ENCODE data around the gene FALEC. TPM values are rescaled to one million over a fixed set of nuclear protein-coding genes. Genes with fewer than 3 reads are reported as not detected.
A peak's percentile ranks its signal among the peaks of the same experiment; 100 is the strongest.

Gene FALEC
- total and polyA plus RNA-seq, 9 of the 15 experiments (the other 6 are each of a cell fraction or from before 2014, with no cell fraction given) = 0.15 to 1.8 (median 0.53) TPM; not detected in 5

DNA sequence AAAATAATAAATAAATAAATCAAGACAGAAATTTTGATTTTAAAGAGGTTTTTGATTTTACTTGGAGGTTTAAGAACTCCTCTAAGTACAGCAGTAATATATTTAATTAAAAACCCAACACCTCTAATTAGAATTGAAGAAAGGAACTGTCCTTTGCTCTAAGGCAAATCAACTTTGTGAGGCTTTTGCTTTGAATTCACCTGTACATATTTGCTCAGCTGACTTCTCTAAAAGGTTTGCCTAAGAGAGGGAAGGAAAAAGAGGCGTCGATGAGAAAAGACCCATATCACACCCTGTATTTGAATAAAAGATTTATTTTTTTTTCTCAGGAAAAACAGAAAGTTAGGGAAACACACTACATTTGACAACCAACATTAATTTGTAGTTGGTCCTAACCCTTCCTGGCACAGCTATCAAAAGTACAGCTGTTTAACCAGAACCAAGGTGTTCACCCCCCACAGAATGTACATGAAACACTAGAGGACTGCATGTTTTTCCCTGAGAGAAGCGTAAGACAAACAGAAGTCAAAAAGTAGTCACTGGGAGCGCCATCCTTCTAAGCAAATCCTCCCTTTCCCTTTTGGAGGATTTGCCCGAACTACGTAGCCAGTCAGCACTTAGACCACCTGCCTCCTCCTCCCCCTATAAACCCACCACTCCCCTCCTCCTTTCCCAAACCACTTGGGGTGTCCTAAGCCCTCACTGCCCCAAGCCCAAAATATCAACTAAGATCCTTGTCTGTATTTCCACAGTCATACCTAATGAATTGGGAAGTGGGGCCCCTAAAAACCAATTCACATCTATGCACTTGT lies 58.9 kb downstream of the FALEC start (continued):
- TF ChIP-seq NEUROD1 (IDR thresholded peaks at IDR 0.05; ENCODE audit: borderline replicate concordance, low read depth, low read length, partially characterized antibody) = no peak
- 0 out of 2 replicates have a peak, but pooled peaks have one; percentile 20 for TF ChIP-seq ZBTB7A (IDR thresholded peaks at IDR 0.05; ENCODE audit: borderline replicate concordance, control insufficient read depth, low read depth, low read length)
- TF ChIP-seq HSF4 (CRISPR knock-in tag; IDR thresholded peaks at IDR 0.05; ENCODE audit: borderline replicate concordance) = no peak
- TF ChIP-seq RBFOX2 (IDR thresholded peaks at IDR 0.05; ENCODE audit: low read depth, low read length) = no peak; the same call in none of the 2 replicates
- peak; percentile 20; the same call in 1 of the 2 replicates for TF ChIP-seq POLR2H (tag; IDR thresholded peaks at IDR 0.05; ENCODE audit: low read depth)
- no peak for TF ChIP-seq KHSRP (IDR thresholded peaks at IDR 0.05)
- TF ChIP-seq NFIC (IDR thresholded peaks at IDR 0.05) = peak; percentile 6; the same call in 1 of the 2 replicates
- no peak for TF ChIP-seq GTF2A2 (tag; IDR thresholded peaks at IDR 0.05)
- no peak for TF ChIP-seq KDM5B (IDR thresholded peaks at IDR 0.05; ENCODE audit: insufficient replicate concordance, low read depth, low read length)
- no peak for TF ChIP-seq HINFP (tag; conservative IDR thresholded peaks at IDR 0.05; ENCODE audit: low read depth)
- TF ChIP-seq ELK1 (CRISPR knock-in tag; IDR thresholded peaks at IDR 0.05) = no peak
- TF ChIP-seq, protein P1, sequence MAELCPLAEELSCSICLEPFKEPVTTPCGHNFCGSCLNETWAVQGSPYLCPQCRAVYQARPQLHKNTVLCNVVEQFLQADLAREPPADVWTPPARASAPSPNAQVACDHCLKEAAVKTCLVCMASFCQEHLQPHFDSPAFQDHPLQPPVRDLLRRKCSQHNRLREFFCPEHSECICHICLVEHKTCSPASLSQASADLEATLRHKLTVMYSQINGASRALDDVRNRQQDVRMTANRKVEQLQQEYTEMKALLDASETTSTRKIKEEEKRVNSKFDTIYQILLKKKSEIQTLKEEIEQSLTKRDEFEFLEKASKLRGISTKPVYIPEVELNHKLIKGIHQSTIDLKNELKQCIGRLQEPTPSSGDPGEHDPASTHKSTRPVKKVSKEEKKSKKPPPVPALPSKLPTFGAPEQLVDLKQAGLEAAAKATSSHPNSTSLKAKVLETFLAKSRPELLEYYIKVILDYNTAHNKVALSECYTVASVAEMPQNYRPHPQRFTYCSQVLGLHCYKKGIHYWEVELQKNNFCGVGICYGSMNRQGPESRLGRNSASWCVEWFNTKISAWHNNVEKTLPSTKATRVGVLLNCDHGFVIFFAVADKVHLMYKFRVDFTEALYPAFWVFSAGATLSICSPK (IDR thresholded peaks at IDR 0.05; ENCODE audit: borderline replicate concordance) = no peak
- no peak for TF ChIP-seq ZNF57 (CRISPR knock-in tag; IDR thresholded peaks at IDR 0.05)
- peak; percentile 24 for TF ChIP-seq U2AF1 (optimal IDR thresholded peaks at IDR 0.05; ENCODE audit: low read depth, low read length)
- peak; percentile 69; the same call in 1 of the 2 replicates for TF ChIP-seq ELF4 (CRISPR knock-in tag; IDR thresholded peaks at IDR 0.05)
- no peak for TF ChIP-seq CHD2 (IDR thresholded peaks at IDR 0.05; ENCODE audit: low read depth, low read length)
- TF ChIP-seq NONO (IDR thresholded peaks at IDR 0.05; ENCODE audit: low read depth in 2 of 2, low read length in 1 of 2) = no peak
- no peak for TF ChIP-seq SIN3B (IDR thresholded peaks at IDR 0.05; ENCODE audit: low read depth)
- no peak for TF ChIP-seq ZNF77 (CRISPR knock-in tag; IDR thresholded peaks at IDR 0.05)
- TF ChIP-seq POLR2B (IDR thresholded peaks at IDR 0.05; ENCODE audit: low read depth, partially characterized antibody) = peak; percentile 77
- TF ChIP-seq SMAD2 (IDR thresholded peaks at IDR 0.05; ENCODE audit: low read depth, low read length) = no peak
- TF ChIP-seq KAT7 (CRISPR knock-in tag; IDR thresholded peaks at IDR 0.05; ENCODE audit: borderline replicate concordance) = peak; percentile 43; the same call in 1 of the 2 replicates
- TF ChIP-seq ZBTB17 (CRISPR knock-in tag; IDR thresholded peaks at IDR 0.05) = 0 out of 2 replicates have a peak, but pooled peaks have one; percentile 19
- peak; percentile 50; the same call in 1 of the 2 replicates for TF ChIP-seq LCOR (CRISPR knock-in tag; IDR thresholded peaks at IDR 0.05)
- no peak for TF ChIP-seq ZC3H11A (IDR thresholded peaks at IDR 0.05; ENCODE audit: low read depth, low read length)
- TF ChIP-seq POLR2A (conservative IDR thresholded peaks at IDR 0.05) = peak; percentile 66

Measured in K562 (cell line).